Vagina (tissue), 2 donors: Measurements from ENCODE around the gene CMIP.

ENCODE experiments used
- POLR2A ChIP-seq, 2 donors: fragments of 450-650 bp; IDR thresholded peaks; one replicate each; pipeline ENCODE4 v1.6.1; 2017; ENCODE audit warnings: antibody characterized with exemption in 2 of 2, mild to moderate bottlenecking in 2 of 2, moderate library complexity in 2 of 2
- TF ChIP-seq, protein P1 (sequence below), 3 experiments: fragments of 450-650 bp in 2 of 3; fragments of 200-600 bp in 1 of 3; sonication (generic) in 1 of 3; IDR thresholded peaks; one replicate each; pipeline ENCODE4 v1.5.1; 2017 to 2019; ENCODE audit warnings: antibody characterized with exemption in 3 of 3, mild to moderate bottlenecking in 2 of 3, moderate library complexity in 2 of 3

DNA sequence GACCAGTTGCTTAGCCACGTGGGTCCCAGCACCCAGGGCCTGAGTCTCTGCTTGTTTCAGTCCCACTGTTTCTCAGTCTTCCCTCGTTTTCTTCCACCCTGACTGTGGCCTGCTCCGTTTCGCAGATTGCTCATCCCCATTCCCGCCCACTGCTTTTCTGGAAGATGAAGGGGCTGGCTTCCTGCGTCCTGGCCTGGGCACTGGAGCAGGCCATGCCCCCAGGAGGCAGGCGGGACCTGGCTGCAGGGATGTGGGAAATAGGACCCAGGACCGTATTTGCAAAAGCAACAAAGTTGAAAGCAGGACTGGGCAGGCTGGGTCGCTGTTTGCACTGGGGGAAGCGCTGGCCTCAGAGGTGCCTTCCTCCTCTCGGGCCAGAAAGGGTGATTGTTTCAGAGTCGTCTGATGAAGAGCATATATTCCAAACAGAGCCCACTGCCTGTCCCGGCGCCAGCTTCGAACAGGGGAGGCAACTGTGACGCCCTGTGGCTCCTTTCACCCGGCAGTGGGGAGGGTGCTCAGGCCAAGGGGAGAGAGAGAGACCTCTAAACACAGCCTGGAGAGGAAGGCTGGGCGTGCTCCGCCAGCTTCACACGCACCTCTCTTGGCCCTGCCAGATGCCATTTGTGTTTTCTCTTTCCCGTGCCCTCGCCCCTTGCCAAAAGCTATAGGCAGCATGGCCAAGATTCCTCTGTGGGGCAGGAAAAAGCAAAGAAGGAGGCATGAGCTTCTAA, 108.6 kb downstream of the CMIP start:
- TF ChIP-seq, protein P1, sequence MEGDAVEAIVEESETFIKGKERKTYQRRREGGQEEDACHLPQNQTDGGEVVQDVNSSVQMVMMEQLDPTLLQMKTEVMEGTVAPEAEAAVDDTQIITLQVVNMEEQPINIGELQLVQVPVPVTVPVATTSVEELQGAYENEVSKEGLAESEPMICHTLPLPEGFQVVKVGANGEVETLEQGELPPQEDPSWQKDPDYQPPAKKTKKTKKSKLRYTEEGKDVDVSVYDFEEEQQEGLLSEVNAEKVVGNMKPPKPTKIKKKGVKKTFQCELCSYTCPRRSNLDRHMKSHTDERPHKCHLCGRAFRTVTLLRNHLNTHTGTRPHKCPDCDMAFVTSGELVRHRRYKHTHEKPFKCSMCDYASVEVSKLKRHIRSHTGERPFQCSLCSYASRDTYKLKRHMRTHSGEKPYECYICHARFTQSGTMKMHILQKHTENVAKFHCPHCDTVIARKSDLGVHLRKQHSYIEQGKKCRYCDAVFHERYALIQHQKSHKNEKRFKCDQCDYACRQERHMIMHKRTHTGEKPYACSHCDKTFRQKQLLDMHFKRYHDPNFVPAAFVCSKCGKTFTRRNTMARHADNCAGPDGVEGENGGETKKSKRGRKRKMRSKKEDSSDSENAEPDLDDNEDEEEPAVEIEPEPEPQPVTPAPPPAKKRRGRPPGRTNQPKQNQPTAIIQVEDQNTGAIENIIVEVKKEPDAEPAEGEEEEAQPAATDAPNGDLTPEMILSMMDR (IDR thresholded peaks at IDR 0.05): no peak
- no peak for TF ChIP-seq POLR2A (IDR thresholded peaks at IDR 0.05)
